ENCODE results near the gene CD300C.
"Not testable (repeated sequence)": the region's sequence is repeated elsewhere in the genome, so short reads cannot be mapped to it uniquely, and the experiment has no call there.

CD300C gene

GRCh38 chr17:74515941-74516340 lies 30.0 kb downstream of the CD300C start:
- Mint-ChIP-seq H3K27ac (no peak overlapping the region), H3K4me3 (no peak overlapping the region), H3K27me3 (peaks cover 14% of the 10 kb centered on the region), H3K9me3 (peaks cover 23 to 37% of the 10 kb centered on the region in 2 donors), H3K4me1 (peaks cover 41% of the 10 kb centered on the region)
- ATAC-seq, result no peak
- no peak for DNase-seq

DNA sequence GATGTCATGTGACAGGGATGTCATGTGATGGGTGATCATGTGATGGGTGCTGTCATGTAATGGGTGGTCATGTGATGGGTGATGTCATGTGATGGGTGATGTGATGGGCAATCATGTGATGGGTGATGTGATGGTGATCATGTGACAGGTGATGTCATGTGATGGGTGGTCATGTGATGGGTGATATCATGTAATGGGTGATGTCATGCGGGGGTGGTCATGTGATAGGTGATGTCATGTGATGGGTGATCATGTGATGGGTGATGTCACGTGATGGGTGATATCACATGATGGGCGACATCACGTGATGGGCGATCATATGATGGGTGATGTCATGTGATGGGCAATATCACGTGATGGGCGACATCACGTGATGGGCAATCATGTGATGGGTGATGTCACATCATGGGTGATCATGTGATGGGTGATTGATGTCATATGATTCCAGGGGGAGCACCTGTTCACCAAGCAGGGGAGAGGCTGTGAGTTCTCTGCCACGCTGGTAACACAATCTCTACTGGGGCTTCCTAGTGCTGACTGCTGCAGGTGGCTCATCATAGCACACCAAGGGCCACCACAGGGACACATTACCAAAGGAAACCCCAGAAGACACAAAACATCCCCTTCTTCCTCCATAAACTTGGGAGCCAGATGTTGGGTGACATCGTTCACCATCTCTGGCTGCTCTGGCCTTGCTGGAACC lies 31.1 kb downstream of the CD300C start:
- peak overlapping the region in 1 of 2 donors; percentile 55 for H3K4me3 Mint-ChIP-seq
- peaks cover 32% of the 10 kb centered on the region for H3K4me1 Mint-ChIP-seq
- H3K27me3 Mint-ChIP-seq, result peaks cover 10% of the 10 kb centered on the region
- DNase-seq (no peak), ATAC-seq (peak; percentile 49)
- H3K9me3 Mint-ChIP-seq, result peaks cover 23 to 37% of the 10 kb centered on the region in 2 donors
- peak overlapping the region; percentile 79 to 99 for H3K27ac Mint-ChIP-seq

DNA sequence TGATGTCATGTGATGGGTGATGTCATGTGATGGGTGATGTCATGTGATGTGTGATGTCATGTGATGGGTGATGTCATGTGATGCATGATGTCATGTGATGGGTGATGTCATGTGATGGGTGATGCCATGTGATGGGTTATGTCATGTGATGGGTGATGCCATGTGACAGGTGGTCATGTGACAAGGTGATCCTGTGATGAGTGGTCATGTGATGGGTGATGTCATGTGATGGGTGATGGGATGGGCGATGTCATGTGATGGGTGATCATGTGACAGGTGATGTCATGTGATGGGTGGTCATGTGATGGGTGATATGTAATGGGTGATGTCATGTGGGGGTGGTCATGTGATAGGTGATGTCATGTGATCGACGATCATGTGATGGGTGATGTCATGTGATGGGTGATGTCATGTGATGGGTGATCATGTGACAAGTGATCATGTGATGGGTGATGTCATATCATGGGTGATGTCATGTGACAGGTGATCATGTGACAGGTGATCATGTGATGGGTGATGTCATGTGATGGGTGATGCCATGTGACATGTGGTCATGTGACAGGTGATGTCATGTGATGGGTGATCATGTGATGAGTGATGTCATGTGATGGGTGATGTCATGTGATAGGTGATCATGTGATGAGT lies 31.8 kb downstream of the CD300C start:
- Mint-ChIP-seq H3K9me3 (peaks cover 19 to 33% of the 10 kb centered on the region in 2 donors), H3K4me3 (peak overlapping the region in 1 of 2 donors; percentile 55), H3K4me1 (peaks cover 32% of the 10 kb centered on the region), H3K27ac (peak overlapping the region; percentile 79 to 99), H3K27me3 (peaks cover 10% of the 10 kb centered on the region)
- ATAC-seq (peak; percentile 62), DNase-seq (peak; percentile 65 to 79)

DNA sequence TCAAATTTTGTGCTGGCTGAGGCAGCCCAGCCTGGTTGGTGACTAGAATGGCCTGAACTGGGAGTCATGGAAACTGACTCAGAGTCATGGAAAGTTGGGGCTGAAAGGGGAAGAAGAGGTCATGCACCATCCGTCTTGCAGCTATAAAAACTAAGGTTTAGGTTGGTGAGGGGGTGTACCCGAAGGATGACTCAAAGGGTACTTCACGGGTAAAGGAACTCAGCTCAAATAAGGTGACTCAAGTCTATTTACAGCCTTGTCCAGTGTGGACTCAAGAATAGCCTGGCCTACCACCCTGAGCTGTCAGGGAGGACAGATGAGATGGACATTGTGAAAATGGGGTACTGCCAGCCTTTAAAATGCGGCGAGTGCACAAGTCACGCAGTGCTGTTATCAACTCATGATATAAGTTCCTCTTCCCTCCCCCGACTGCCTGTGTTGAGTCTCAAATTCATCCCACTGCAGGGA lies 33.3 kb downstream of the CD300C start:
- H3K27ac Mint-ChIP-seq, result peak overlapping the region; percentile 13 to 69
- DNase-seq, result peak in 1 of 2 donors; percentile 62
- peaks cover 32% of the 10 kb centered on the region for H3K4me1 Mint-ChIP-seq
- H3K27me3 Mint-ChIP-seq, result peaks cover 10% of the 10 kb centered on the region
- ATAC-seq, result peak; percentile 85
- peaks cover 11 to 19% of the 10 kb centered on the region in 2 donors for H3K9me3 Mint-ChIP-seq
- H3K4me3 Mint-ChIP-seq, result peak overlapping the region in 1 of 2 donors; percentile 11

DNA sequence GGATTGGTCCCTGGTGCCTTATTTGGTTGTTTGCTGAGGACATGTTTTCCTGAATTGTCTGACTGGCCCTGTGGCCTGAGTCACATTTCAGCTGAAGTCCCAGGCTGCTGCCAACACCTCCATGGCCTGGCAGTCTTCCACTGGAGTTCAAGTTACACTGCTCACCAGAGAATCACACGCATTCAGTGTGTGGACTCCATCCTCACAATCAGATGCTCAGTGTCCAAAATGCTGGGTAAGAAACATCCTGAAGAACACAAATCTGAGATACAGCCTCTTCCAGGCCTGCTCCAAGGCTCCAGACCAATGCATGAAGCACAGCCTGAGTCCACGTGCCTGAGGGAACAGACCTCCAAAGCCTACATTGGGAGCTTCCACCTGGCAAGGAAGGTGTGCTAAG lies 33.9 kb downstream of the CD300C start:
- peaks cover 32% of the 10 kb centered on the region for H3K4me1 Mint-ChIP-seq
- ATAC-seq (no peak), DNase-seq (no peak)
- H3K9me3 Mint-ChIP-seq, result peaks cover 11 to 19% of the 10 kb centered on the region in 2 donors
- H3K27ac Mint-ChIP-seq, result peak overlapping the region in 1 of 2 donors; percentile 13
- H3K4me3 Mint-ChIP-seq, result no peak overlapping the region
- H3K27me3 Mint-ChIP-seq, result peaks cover 10% of the 10 kb centered on the region

GRCh38 chr17:74508156-74508555 lies 37.8 kb downstream of the CD300C start:
- no peak for ATAC-seq
- Mint-ChIP-seq H3K4me1 (peaks cover 14% of the 10 kb centered on the region), H3K27me3 (no peaks in the 10 kb centered on the region)

DNA sequence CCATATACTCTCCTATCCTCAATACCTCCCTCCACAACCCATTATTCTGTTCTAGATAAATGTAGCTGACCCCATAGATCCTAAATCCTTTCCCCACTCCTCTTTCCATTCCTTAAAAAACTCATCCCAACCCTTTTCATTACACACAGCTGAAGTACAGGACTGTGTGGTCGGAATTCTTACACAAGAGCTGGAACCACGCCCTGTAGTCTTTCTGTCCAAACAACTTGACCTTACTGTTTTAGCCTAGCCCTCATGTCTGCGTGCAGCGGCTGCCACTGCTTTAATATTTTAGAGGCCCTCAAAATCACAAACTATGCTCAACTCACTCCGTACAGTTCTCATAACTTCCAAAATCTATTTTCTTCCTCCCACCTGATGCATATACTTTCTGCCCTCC lies 42.0 kb downstream of the CD300C start:
- H3K27me3 Mint-ChIP-seq, H3K9me3 Mint-ChIP-seq, DNase-seq, H3K4me1 Mint-ChIP-seq, H3K27ac Mint-ChIP-seq, H3K4me3 Mint-ChIP-seq, ATAC-seq: not testable (repeated sequence)

More at GRCh38 chr17:74508156-74508555, 37.8 kb downstream of the CD300C start:
- no peaks in the 10 kb centered on the region for H3K9me3 Mint-ChIP-seq
- H3K27ac Mint-ChIP-seq, result no peak overlapping the region
- DNase-seq, result no peak
- no peak overlapping the region for H3K4me3 Mint-ChIP-seq

DNA sequence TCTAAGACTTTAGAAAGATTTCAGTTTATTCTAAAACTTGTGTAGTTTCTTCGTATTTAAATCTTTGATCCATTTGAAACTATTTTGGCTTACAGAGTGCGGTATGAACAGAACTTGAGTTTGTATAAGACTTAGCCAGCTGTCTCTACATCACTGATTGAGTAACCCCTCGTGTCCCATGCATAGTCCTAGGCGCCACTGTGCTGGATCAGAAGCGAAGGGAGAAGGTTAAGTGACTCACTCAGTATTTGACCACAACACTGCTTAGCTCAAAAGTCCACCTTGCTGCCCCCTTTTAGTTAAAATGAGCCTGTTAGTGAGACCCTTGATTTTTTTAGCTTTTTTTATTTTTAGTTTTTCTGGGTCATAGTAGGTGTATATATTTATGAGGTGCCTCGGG lies 43.1 kb downstream of the CD300C start:
- ATAC-seq, result no peak
- Mint-ChIP-seq H3K9me3 (no peaks in the 10 kb centered on the region), H3K27me3 (no peaks in the 10 kb centered on the region), H3K4me3 (no peak overlapping the region), H3K27ac (no peak overlapping the region), H3K4me1 (no peaks in the 10 kb centered on the region)
- DNase-seq, result no peak

- ATAC-seq (no peak), DNase-seq (no peak)
- Mint-ChIP-seq H3K27ac (no peak overlapping the region), H3K4me1 (no peaks in the 10 kb centered on the region), H3K27me3 (no peaks in the 10 kb centered on the region), H3K4me3 (no peak overlapping the region), H3K9me3 (no peaks in the 10 kb centered on the region)
These were observed 45.9 kb downstream of the CD300C start for GRCh38 chr17:74499992-74500391.

- H3K4me1 Mint-ChIP-seq, result no peaks in the 10 kb centered on the region
- H3K27me3 Mint-ChIP-seq, result no peaks in the 10 kb centered on the region
- H3K27ac Mint-ChIP-seq, result no peak overlapping the region
- DNase-seq, result no peak
- no peaks in the 10 kb centered on the region for H3K9me3 Mint-ChIP-seq
- no peak for ATAC-seq
- H3K4me3 Mint-ChIP-seq, result no peak overlapping the region
These were observed 48.4 kb downstream of the CD300C start for GRCh38 chr17:74497471-74497870.

DNA sequence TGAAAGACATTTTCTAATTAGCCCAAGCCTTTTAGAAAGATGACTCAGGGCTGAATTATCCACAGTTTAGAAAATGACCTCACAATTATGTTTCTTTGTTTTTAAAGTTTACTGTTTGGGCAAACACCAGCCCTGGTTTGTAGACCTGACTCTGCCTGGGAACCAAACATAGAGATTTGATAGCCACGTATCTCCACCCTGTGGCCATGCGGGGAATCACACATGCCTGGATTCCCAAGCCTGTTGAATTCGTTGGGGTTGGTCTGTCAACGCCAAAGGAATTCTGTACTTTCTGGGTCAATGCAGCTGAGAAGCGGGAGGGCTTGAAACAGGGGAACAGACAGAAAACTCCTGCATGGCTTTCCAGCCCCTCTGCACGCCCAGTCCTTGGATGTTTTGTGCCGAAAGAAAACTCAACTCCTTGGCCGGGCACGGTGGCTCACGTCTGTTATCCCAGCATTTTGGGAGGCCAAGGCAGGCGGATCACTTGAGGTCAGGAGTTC lies 52.5 kb downstream of the CD300C start:
- Mint-ChIP-seq H3K27me3 (no peaks in the 10 kb centered on the region), H3K9me3 (peaks cover 0 to 12% of the 10 kb centered on the region in 2 donors), H3K27ac (no peak overlapping the region), H3K4me1 (no peaks in the 10 kb centered on the region), H3K4me3 (no peak overlapping the region)
- ATAC-seq (peak; percentile 76), DNase-seq (peak; percentile 43 to 60)

DNA sequence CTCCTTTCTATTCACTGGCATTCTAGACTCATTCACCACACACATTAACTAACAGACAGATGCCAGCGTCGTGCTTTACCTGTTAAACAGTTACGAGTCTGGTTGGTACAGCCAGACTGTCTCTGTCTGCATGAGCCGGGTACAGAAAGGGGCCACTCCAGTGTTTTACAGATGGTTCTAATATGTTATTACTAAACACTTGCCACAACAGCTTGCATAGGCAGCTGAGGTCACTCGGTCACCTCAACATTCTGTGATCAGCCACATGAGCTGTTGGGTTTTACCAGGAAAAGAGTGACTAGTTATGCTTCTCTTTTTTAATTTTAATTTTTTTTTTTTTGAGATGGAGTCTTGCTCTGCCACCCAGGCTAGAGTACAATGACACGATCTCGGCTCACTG lies 54.3 kb downstream of the CD300C start:
- H3K27me3 Mint-ChIP-seq, result no peaks in the 10 kb centered on the region
- DNase-seq (no peak), ATAC-seq (no peak)
- no peak overlapping the region for H3K27ac Mint-ChIP-seq
- H3K4me3 Mint-ChIP-seq, result no peak overlapping the region
- peaks cover 0 to 12% of the 10 kb centered on the region in 2 donors for H3K9me3 Mint-ChIP-seq
- no peaks in the 10 kb centered on the region for H3K4me1 Mint-ChIP-seq

Data from stimulated activated naive CD8-positive, alpha-beta T cell treated with anti-CD3 and anti-CD28 coated beads, Interleukin-15, amount 100 ng/mL, for 72 hours (primary cell).